GDM1 (cell line): ENCODE results near the gene SSBP3.

Experiments used
- DNase-seq: peaks from one replicate; lab custom pipeline; 2025; lab: John Stamatoyannopoulos, UW

Gene SSBP3

DNA sequence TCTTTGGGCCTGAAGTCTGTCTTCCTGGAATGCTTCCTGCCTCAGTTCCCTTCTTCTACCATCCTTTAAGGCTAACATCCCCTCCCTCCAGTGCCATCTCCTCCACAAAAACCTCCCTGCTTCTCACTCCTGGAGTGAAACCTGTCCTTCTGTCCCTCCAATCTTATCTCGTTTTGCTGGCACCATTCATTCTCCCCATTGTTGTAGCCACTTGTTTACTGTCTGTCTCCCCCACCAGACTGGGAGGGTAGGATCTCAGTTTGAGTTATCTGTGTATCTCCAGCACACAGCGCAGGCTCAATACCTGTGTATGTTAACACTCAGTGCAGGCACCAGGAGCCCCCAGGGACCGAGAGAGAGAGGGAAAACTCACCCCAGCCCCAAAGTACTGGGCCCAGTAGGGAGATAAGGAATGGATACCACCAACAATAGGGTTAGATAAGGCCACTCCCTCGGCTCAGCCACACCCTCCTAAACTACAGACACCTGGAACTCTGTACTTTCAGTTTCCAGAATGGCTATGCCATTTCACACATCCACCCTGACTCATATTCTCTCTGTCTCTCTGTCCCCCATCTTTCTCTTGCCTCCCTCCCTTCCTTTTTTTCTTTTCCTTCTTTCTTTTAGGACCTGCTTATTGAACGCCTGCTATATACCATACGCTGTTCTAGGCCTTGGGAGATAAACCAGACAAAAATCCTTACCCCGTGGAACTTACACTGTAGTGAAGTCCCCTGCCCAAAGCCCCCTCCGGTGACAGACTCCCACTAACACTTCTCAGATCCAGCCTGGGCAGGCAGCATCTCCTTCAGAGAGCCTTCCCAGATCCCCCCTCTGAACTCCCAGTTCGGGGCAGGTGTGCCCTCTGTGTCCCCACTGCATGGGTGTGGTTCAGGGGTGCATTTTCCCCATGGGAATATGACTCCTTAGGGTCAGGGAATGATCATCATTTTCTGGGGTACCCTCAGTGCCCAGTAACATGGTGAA is 3.3 kb upstream of the SSBP3 start:
- no peak for DNase-seq

DNA sequence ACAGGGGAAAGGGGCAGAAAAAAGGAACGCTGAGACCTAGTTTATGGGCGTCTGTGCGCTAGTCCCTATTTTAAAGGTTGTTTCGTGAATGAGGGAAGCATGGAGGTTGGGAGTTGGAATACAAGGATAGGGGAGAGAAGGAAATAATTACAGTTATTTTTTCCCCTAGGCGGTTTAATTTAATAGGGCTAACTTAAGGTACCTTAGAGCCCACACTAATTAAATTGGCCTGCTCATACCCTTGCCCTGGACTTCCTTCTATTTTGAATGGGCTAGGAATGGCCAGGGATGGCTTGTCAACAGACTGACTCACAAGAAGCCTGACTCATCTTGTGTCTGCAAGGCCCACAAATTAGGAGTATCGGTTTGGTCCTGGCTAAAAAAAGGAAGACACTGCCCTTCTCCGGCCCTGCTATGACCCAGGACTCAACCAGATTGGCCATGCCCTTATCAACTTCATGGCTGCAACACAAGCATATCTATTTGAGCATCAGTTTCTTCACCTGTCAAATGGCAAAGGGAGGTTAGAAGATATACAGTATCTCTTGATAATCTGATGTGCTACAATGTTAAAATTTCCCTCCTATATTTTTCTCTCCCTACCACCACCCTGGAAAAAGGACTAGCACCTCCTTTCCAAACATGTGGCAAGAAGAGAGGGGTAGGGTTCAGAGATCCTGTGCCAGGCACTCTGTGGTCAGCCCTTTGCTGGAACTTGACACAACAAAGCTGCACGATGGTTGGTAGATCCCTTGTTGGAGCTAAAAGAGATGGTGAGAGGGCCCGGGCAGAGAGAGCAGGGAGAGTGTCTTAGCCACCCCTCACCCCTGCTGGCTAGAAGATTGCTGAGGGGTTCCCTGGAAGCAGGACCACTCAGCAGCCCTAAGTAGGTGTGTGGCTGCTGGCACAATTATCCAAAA is 2.2 kb upstream of the SSBP3 start:
- no peak for DNase-seq

- DNase-seq: peak; percentile 76
Observed at GRCh38 chr1:54407404-54408146, 1.4 kb upstream of the SSBP3 start.

DNA sequence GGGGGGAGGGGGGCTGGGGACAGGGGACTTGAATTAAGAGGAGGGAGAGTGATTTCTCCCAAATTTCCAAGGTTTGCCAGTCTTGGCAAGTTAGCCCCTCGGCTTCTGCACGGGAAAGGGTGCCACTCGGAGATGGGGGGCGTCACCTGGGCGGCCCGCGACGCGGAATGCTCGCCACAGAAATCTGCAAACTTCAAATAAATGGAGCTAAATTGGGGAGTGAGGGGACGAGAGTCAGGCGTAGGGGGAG is 885 bp upstream of the SSBP3 start:
- no peak for DNase-seq

DNA sequence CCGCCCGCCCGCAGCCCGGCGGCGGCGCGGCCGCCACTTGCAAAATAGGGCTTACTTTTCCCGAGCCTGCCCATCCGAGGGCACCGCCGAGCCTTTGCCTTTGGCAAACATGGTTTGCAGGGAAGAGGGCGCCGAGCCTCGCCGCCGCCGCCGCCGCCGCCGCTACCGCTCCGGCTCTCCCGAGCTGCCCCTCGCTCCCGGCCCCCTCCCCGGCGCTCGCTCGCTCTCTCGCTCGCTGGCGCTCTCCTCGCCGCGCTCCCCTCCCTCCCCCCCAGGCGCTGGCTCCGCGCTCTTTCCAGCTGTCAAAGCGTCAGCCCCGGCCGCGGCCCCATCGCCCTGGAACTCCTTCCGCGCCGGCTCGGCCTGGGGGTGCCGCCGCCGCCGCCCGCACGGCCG is 298 bp downstream of the SSBP3 start:
- DNase-seq: no peak

- no peak for DNase-seq
Observed at GRCh38 chr1:54404939-54405897, 976 bp downstream of the SSBP3 start.

DNA sequence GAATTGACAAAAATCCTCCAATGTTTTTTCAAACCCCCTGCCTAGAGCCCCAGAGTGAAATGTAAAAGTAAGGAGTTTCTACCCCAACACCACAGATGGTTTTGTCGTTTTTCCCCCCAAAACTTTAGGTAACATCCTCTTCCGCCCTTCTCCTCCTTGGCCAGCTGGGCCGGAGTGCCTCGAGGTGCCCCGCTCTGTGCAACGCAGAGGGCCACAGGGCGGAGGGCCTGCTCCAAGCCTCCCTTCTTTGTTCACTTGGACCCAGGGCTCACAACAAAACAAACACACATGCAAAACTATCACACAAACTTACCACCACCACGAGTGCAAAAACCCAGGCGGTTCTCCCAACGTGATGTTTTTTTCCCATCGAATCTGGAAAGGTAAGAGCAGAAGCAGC is 1.9 kb downstream of the SSBP3 start:
- no peak for DNase-seq

DNA sequence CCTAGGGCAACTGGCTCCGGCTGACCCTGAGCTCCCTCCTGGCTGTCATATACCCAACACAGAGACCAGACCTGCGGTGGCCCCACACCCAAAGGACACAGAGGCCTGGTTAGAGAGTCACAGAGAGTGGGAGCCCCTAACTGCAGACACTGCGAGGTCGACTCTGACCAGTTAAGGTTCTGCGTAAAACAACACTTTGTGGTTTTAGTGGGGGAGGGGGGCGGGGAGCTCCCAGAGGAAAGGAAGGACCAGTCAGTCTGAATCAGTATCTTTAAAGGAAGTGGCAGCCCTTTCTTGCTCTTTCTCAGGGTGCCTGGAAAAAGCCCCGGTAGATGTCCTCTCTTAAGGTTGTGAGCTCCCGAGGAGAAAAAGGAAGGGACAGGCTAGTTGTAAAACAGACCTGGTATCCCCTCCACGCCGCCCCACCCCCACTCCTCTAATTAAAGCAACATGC is 2.4 kb downstream of the SSBP3 start:
- DNase-seq: peak; percentile 30

- no peak for DNase-seq
Observed at GRCh38 chr1:54403405-54403804, 2.8 kb downstream of the SSBP3 start.

GRCh38 chr1:54402896-54403295 is 3.3 kb downstream of the SSBP3 start:
- no peak for DNase-seq

DNA sequence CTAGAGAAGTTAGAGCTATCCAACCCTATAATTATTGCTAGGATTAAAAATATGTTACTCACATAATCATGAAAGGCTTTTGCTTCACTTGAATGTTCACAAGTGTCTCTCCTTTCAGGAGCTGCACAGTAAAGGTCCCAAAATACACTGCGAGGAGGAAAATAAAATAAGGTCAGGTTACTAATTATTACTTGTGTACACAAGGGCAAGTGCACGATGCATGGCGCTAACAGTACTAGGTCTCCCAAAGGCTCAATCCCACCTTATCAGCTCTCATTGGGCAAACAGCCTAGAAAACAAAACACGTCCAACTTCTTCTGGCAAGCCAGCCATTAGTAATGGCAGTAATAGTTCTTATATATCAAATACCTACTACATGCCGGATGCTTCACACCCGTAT is 4.4 kb downstream of the SSBP3 start:
- no peak for DNase-seq

DNA sequence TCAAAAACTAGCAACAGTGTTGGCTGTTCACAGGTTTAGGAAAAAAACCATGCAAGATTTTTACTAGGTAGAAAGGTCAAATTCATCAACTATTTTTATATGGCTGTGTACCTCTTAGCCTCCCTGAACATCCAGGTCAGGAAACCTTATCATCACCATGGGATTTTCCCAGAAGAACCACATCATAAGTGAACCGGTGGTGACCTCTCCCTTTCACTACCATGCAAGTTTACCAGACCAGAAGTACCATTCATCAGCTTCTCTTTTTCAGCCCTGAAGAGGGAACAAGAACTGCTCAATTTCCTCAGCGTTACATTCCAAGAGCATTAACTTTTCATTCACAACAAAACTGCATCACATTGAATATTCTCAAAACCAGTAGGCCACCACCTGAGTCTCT is 5.9 kb downstream of the SSBP3 start:
- no peak for DNase-seq

DNA sequence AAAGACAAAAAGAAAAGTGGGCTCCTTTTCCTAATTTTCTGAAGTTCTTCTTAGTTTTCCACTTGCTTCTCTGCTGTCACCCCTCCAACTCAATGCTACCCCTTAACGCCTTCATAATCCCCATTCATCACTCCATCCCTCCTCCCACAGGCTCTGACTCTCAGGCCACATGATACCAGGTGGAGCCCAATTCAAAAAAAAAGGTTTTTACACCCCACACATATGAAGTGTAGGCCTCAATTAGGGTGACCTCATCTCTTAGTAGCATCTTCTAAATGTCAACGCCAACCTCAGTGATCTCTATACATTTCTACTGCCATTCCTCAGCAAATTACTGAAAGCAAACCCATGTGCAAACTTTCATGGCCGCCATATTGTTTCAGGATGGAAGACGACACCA is 6.4 kb downstream of the SSBP3 start:
- DNase-seq: no peak

- no peak for DNase-seq
Observed at GRCh38 chr1:54398963-54399528, 7.1 kb downstream of the SSBP3 start.

DNA sequence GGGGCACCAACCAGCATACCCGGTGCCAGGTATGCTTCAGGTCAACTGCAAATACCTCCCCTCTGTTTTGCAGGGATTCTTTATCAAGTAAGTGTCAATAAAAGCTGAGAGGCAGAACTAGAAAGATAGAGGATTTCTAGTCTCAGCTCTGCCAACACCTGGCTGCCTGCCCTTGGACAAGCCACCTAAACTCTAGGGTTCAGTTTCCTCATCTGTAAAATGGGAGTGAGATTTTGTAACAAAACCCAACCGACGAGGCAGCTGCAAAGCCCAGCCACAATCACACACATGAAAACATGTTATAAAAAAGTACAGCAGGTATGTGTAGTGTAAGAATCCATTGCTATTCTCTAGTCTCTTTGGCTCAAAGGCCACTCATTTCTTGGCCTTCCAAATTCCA is 8.2 kb downstream of the SSBP3 start:
- DNase-seq: no peak

GRCh38 chr1:54397090-54397591 is 9.1 kb downstream of the SSBP3 start:
- DNase-seq: no peak

GRCh38 chr1:54396261-54396933 is 9.8 kb downstream of the SSBP3 start:
- no peak for DNase-seq

GRCh38 chr1:54395281-54395934 is 10.8 kb downstream of the SSBP3 start:
- no peak for DNase-seq

DNA sequence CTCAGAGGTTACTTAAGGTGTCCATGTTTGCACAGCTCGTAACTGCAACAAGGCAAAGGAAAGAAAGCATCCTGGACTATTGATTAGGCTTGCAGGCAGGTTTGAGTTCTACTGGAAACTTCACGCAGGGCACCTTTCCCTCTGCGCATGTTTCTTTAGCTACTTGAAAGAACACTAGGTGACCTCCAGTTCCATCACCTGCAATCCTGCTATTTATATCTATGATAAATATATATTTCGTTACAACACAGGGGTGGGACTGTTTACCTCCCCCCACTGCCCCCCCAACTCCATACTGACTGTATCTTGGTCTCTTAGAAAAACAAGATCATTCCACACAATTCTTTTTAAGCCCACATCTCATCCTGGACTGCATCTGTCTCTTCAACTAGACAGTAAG is 12.1 kb downstream of the SSBP3 start:
- DNase-seq: no peak

- no peak for DNase-seq
Observed at GRCh38 chr1:54392401-54392800, 13.8 kb downstream of the SSBP3 start.
